GM12875 (cell line): ENCODE measurements around the gene OR6X1.
"Not testable (repeated sequence)": the region's sequence is repeated elsewhere in the genome, so short reads cannot be mapped to it uniquely, and the experiment has no call there.

Experiments
- H3K4me3 ChIP-seq: one replicate; pipeline ENCODE4 v1.5.1; 2011; ENCODE audit warnings: low read depth, low read length, control low read depth
- TF ChIP-seq, protein P1 (sequence below): IDR thresholded peaks from 2 replicates; pipeline ENCODE4 v1.5.1; 2011; ENCODE audit warnings: low read depth, mild to moderate bottlenecking, control low read depth, inconsistent platforms, low read length, moderate library complexity, borderline replicate concordance; ENCODE audit not compliant: insufficient read depth

The OR6X1 gene

GRCh38 chr11:123755813-123756212 lies 1.5 kb upstream of the OR6X1 start:
- TF ChIP-seq, protein P1, sequence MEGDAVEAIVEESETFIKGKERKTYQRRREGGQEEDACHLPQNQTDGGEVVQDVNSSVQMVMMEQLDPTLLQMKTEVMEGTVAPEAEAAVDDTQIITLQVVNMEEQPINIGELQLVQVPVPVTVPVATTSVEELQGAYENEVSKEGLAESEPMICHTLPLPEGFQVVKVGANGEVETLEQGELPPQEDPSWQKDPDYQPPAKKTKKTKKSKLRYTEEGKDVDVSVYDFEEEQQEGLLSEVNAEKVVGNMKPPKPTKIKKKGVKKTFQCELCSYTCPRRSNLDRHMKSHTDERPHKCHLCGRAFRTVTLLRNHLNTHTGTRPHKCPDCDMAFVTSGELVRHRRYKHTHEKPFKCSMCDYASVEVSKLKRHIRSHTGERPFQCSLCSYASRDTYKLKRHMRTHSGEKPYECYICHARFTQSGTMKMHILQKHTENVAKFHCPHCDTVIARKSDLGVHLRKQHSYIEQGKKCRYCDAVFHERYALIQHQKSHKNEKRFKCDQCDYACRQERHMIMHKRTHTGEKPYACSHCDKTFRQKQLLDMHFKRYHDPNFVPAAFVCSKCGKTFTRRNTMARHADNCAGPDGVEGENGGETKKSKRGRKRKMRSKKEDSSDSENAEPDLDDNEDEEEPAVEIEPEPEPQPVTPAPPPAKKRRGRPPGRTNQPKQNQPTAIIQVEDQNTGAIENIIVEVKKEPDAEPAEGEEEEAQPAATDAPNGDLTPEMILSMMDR = no peak
- no peak overlapping the region for H3K4me3 ChIP-seq

DNA sequence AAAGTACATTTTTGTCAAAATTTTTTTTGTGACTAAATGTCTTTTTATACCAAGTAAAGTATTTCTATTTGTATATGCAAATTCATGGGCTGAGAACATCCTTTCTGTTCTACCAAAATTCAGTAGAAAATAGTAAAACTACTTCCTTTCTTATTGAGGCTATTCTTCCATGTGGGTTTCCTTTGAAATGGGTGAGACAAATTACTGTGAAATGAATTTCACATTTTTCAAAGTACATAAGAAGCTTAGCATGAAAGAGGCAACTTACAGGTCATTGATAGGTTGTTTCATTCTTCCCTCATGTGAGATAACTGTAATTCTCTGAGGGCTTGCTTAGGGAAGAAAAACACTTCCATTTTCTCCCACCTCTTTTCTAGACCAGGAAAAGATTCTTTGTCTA lies 1.0 kb upstream of the OR6X1 start:
- TF ChIP-seq, protein P1 = no peak
- no peak overlapping the region for H3K4me3 ChIP-seq

- H3K4me3 ChIP-seq = no peak overlapping the region
- TF ChIP-seq, protein P1 = no peak
Observed at GRCh38 chr11:123753110-123753509, 1.2 kb downstream of the OR6X1 start.

DNA sequence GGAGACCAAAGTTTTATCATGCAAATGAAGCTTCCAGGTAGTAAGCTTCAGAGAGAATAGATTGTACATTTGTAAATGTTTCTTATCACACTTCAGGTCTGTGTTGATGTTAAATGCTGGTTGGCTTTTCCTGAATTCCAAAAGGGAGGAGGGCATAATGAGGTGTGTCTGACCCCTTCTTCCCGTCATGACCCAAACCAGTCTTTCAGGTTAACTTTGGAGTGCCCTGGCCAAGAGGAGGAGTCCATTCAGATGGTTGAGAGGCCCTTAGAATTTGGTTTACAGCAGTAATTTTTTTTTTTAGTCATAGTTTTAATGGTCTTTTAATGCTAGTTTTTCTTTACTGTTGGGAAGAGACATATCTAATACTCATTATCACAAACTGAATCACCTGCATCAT lies 2.5 kb downstream of the OR6X1 start:
- TF ChIP-seq, protein P1 = no peak
- no peak overlapping the region for H3K4me3 ChIP-seq

DNA sequence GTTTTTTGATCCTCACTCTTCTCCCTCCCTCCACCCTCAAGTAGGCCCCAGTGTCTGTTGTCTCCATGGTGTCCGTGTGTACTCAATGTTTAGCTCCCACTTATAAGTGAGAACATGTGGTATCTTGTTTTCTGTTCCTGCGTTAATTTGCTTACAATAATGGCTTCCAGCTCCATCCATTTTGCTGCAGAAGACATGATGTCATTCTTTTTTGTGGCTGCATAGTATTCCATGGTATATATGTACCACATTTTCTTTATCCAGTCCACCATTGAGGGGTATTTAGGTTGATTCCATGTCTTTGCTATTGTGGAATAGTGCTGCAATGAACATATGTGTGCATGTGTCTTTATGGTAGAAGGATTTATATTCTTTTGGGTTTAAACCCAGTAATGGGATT lies 6.0 kb downstream of the OR6X1 start:
- not testable (repeated sequence) for H3K4me3 ChIP-seq

DNA sequence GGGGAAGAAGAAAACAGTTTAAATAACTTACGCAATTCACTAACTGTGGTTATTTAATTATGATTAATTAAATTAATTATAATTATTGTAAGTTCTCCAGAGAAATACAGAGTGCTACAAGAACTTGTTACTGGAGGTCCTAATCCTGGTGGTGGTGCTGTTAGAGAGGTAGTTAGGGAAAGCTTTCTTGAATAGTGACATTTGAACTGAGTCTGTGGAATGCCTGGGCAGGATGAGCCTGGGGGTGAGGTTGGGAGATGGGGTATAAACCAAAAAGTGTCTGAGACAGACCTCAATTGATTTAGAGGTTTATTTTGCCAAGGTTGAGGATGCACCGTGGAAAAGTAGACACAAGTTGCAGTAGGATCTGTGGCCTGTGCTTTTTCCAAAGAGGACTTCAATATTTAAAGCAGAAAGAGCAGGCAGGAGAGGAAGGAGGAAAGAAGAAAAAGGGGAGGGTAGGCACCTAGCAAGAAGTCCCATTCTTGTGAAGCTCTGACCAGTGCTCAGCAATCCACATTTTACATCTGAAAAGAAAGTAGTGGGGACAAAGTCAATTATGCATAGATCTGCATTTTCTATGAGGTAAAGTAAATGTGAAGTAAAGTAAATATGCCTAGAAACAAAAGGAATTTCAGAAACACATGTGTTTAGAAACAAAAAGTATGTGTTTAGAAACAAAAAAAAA lies 8.4 kb downstream of the OR6X1 start:
- TF ChIP-seq, protein P1 = no peak
- H3K4me3 ChIP-seq = no peak overlapping the region

GRCh38 chr11:123742724-123743120 lies 11.6 kb downstream of the OR6X1 start:
- TF ChIP-seq, protein P1 = no peak
- no peak overlapping the region for H3K4me3 ChIP-seq
